Neural crest cell (in vitro differentiated cells): ENCODE measurements around the gene DUSP6. TPM values are rescaled to one million over a fixed set of nuclear protein-coding genes. Genes with fewer than 3 reads are reported as not detected.

ENCODE experiments used
- DNase-seq: peaks from one replicate; pipeline ENCODE4 v3.0.0; 2021; ENCODE audit warnings: low read depth, mixed read lengths, low spot score
- H3K27ac Mint-ChIP-seq: one replicate; pipeline ENCODE4 v1.8.0; 2021; ENCODE audit warnings: mild to moderate bottlenecking, mixed read lengths; ENCODE audit not compliant: unreplicated experiment
- H3K27me3 Mint-ChIP-seq: 2 replicates; pipeline ENCODE4 v1.8.0; 2021; ENCODE audit warnings: low read depth, mild to moderate bottlenecking, mixed read lengths
- H3K36me3 Mint-ChIP-seq: 2 replicates; pipeline ENCODE4 v1.8.0; 2021; ENCODE audit warnings: low read depth, mild to moderate bottlenecking, mixed read lengths
- H3K4me1 Mint-ChIP-seq: 2 replicates; pipeline ENCODE4 v1.8.0; 2021; ENCODE audit warnings: mixed read lengths
- H3K4me3 Mint-ChIP-seq: one replicate; pipeline ENCODE4 v1.8.0; 2021; ENCODE audit warnings: mild to moderate bottlenecking, mixed read lengths
- H3K9me3 Mint-ChIP-seq: 2 replicates; pipeline ENCODE4 v1.8.0; 2021; ENCODE audit warnings: mixed read lengths
- total RNA-seq: library from RNA; stranded (reverse); gene quantifications from 2 replicates; pipeline ENCODE4 v1.2.1, GENCODE V29; 2021
- TF ChIP-seq, protein P1 (sequence below): fragments of 200-600 bp; sonication (generic); conservative IDR thresholded peaks from 2 replicates; pipeline ENCODE4 v1.5.0; 2021; ENCODE audit warnings: antibody characterized with exemption, mild to moderate bottlenecking

Gene DUSP6
- total RNA-seq, 1 donor from 2014 or later, result 112 TPM

DNA sequence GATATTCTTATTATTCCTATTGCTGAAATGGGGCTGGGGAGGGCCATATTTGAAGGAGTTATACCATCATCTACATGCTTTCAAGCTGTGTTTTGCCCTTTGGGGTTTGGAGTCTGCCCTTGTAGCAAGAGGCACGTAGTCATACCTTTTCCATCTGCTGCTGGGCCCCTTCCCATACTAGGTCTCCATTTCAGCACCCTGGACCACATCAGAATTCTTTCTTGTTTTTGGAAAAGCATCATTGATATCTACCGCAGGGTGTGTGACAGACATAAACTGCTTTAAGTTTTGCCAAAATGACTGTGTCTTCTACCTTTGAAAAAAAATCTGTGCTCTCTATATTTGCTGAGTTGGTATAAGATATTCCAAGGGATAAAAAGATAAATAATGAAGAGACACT is 12.3 kb upstream of the DUSP6 start:
- peaks cover 5% of the 10 kb centered on the region for H3K36me3 Mint-ChIP-seq

DNA sequence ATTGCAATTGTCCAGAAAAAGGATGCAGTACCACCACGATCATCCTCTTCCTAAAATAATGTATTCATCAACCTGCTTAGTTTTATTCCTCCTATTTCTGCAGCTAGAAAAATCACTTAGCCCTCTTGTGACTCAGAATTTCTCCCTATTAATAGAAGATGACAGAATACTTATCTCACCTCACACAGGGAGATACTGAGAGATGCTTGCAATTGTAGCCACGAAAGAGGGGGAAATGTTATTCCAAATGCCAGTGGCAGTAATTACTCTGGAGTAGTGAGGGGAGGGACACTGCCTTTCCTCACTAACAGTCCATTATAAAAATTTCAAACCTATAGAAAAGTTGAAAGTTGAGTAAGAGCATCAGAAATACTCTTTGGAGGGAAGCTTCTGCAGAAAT is 11.8 kb upstream of the DUSP6 start:
- H3K27me3 Mint-ChIP-seq, result no peaks in the 10 kb centered on the region
- peaks cover 5% of the 10 kb centered on the region for H3K36me3 Mint-ChIP-seq
- no peak overlapping the region for H3K4me3 Mint-ChIP-seq
- TF ChIP-seq, protein P1, sequence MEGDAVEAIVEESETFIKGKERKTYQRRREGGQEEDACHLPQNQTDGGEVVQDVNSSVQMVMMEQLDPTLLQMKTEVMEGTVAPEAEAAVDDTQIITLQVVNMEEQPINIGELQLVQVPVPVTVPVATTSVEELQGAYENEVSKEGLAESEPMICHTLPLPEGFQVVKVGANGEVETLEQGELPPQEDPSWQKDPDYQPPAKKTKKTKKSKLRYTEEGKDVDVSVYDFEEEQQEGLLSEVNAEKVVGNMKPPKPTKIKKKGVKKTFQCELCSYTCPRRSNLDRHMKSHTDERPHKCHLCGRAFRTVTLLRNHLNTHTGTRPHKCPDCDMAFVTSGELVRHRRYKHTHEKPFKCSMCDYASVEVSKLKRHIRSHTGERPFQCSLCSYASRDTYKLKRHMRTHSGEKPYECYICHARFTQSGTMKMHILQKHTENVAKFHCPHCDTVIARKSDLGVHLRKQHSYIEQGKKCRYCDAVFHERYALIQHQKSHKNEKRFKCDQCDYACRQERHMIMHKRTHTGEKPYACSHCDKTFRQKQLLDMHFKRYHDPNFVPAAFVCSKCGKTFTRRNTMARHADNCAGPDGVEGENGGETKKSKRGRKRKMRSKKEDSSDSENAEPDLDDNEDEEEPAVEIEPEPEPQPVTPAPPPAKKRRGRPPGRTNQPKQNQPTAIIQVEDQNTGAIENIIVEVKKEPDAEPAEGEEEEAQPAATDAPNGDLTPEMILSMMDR, result no peak
- H3K4me1 Mint-ChIP-seq, result peaks cover 9% of the 10 kb centered on the region
- no peak for DNase-seq
- no peak overlapping the region for H3K27ac Mint-ChIP-seq
- H3K9me3 Mint-ChIP-seq, result no peaks in the 10 kb centered on the region

More for the DNA sequence above, 12.3 kb upstream of the DUSP6 start:
- no peak overlapping the region for H3K27ac Mint-ChIP-seq
- DNase-seq, result no peak
- H3K4me3 Mint-ChIP-seq, result no peak overlapping the region
- TF ChIP-seq, protein P1, result no peak
- H3K27me3 Mint-ChIP-seq, result no peaks in the 10 kb centered on the region
- H3K4me1 Mint-ChIP-seq, result peaks cover 8% of the 10 kb centered on the region
- no peaks in the 10 kb centered on the region for H3K9me3 Mint-ChIP-seq

DNA sequence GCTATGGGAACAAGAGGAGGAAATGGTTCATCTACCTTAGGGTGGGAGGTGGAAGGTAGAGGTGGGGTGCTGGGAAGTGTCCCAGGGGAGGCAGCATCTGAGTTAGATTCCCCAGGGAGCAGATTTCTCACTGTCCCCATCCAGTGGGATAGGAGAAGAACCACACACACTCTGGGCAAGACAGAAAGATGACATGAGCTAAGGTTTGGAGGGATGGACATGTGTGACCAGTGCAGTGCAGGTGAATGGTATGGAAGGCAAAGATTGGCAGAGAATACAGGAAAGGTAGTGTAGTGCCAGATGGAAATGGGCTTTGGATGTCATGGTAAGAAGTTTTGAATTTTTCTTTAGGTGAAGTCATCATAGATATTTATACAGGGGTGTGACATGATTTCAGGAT is 11.3 kb upstream of the DUSP6 start:
- H3K36me3 Mint-ChIP-seq, result peaks cover 5% of the 10 kb centered on the region
- no peaks in the 10 kb centered on the region for H3K27me3 Mint-ChIP-seq
- TF ChIP-seq, protein P1, result no peak
- H3K4me3 Mint-ChIP-seq, result no peak overlapping the region
- no peaks in the 10 kb centered on the region for H3K9me3 Mint-ChIP-seq
- no peak for DNase-seq
- peaks cover 10% of the 10 kb centered on the region for H3K4me1 Mint-ChIP-seq
- H3K27ac Mint-ChIP-seq, result no peak overlapping the region

DNA sequence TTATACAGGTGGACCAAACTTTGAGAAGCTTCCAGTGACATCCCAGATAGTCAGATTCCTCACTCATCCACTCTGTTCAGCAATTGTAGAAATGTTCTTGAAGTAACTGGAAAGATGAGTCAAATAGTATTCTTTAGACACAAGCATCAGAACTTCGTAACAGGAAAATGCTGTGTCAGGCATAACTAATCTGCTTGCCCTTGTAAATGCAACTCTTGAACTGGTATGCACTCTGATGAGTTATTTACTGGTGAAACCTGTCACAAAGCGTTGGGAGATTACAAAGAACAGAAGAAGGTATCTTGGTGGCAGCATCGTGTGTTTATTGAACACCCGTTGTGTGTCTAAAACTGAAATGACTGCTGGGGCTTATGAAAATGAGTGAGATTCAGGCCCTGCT is 10.8 kb upstream of the DUSP6 start:
- H3K27me3 Mint-ChIP-seq, result no peaks in the 10 kb centered on the region
- no peak overlapping the region for H3K27ac Mint-ChIP-seq
- TF ChIP-seq, protein P1, result no peak

DNA sequence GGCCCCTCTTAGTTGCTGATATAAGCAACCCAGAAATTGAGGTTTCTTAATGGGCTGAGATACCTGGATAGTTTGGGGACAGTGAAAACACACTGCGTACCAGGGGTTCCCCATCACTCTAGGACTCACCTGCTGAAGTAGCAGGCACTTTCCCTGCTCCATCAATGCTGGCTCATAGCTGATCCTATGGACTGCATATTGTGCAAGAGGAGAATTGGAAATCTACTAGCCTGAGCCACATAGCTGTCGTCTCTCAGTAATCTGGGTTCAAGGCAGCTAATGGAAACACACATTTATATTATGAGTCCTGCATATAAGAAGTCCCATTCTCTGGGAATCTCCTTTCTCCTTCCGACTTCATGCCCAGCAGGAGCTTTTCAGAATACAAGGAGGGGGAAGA is 7.3 kb upstream of the DUSP6 start:
- TF ChIP-seq, protein P1, result no peak
- DNase-seq, result no peak
- no peaks in the 10 kb centered on the region for H3K9me3 Mint-ChIP-seq
- H3K27me3 Mint-ChIP-seq, result no peaks in the 10 kb centered on the region
- no peak overlapping the region for H3K27ac Mint-ChIP-seq
- peaks cover 44% of the 10 kb centered on the region for H3K4me1 Mint-ChIP-seq
- H3K36me3 Mint-ChIP-seq, result peaks cover 5% of the 10 kb centered on the region
- H3K4me3 Mint-ChIP-seq, result peak overlapping the region; percentile 20

More for the DNA sequence above, 10.8 kb upstream of the DUSP6 start:
- peaks cover 13% of the 10 kb centered on the region for H3K4me1 Mint-ChIP-seq
- H3K9me3 Mint-ChIP-seq, result no peaks in the 10 kb centered on the region
- peaks cover 5% of the 10 kb centered on the region for H3K36me3 Mint-ChIP-seq
- no peak overlapping the region for H3K4me3 Mint-ChIP-seq
- DNase-seq, result no peak

DNA sequence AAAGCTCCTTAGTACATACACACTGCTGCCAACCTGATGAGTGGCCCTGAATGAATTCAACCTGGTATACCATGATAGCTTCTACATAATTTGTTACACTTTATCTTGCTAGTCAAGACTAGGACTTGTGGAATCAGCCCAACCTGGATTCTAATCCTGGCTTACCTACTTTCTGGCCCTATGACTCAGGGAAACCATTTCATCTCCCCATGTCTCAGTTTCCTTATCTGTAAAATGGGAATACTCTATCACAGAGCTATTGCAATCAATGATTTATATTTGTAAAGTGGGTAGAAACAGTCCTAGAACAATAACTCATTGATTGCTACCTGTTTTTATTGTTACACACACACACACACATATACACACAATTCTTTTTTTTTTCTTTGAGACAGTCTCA is 6.5 kb upstream of the DUSP6 start:
- DNase-seq, result no peak
- Mint-ChIP-seq H3K4me1 (peaks cover 47% of the 10 kb centered on the region), H3K4me3 (no peak overlapping the region), H3K9me3 (no peaks in the 10 kb centered on the region), H3K27me3 (no peaks in the 10 kb centered on the region), H3K27ac (no peak overlapping the region), H3K36me3 (peaks cover 5% of the 10 kb centered on the region)
- TF ChIP-seq, protein P1, result no peak
